CD4-positive, alpha-beta T cell (primary cell): ENCODE results near the gene LYPD1. TPM values are rescaled to one million over a fixed set of nuclear protein-coding genes. Genes with fewer than 3 reads are reported as not detected.

ENCODE experiments used
- ATAC-seq: fragments of 200-7000 bp; cut with Tn5 transposase; one replicate; pipeline ENCODE4 v1.10.0; 2022; ENCODE audit warnings: mild to moderate bottlenecking; ENCODE audit not compliant: poor library complexity
- CTCF ChIA-PET: fragments of 350-600 bp; sonication (Branson Sonifier 250); formaldehyde crosslinking; loops from one replicate; lab custom pipeline; 2021; ENCODE audit warnings: antibody characterized with exemption, inconsistent platforms; lab: Charles Lee
- POLR2A ChIA-PET: fragments of 350-600 bp; sonication (Branson Sonifier 250); formaldehyde crosslinking; loops from one replicate; lab custom pipeline; 2021; ENCODE audit warnings: antibody characterized with exemption, inconsistent platforms; lab: Charles Lee
- DNase-seq, 14 experiments: peaks; one replicate each; pipeline ENCODE4 v3.0.0-alpha.2; 2013 to 2020; ENCODE audit warnings: mixed read lengths in 2 of 14
- H3K27ac ChIP-seq, 2 donors: one replicate each; pipeline versions ENCODE4 v1.5.1 to v1.7.0; 2013; ENCODE audit warnings: low read length in 2 of 2, low read depth in 1 of 2, mild to moderate bottlenecking in 1 of 2
- H3K27me3 ChIP-seq, 2 experiments: 1 replicate in 1 of 2; 2 replicates in 1 of 2; pipeline versions ENCODE4 v1.6.1 to v1.7.0; 2013; ENCODE audit warnings: low read length in 2 of 2, control low read depth in 1 of 2, mild to moderate bottlenecking in 1 of 2, moderate library complexity in 1 of 2; ENCODE audit not compliant: insufficient read depth in 2 of 2, control insufficient read depth in 1 of 2
- H3K36me3 ChIP-seq: one replicate; pipeline ENCODE4 v1.6.1; 2013; ENCODE audit warnings: low read length, control low read depth; ENCODE audit not compliant: insufficient read depth
- H3K4me1 ChIP-seq: one replicate; pipeline ENCODE4 v1.6.1; 2013; ENCODE audit warnings: low read length, control low read depth; ENCODE audit not compliant: insufficient read depth
- H3K4me3 ChIP-seq: one replicate; pipeline ENCODE4 v1.5.1; 2013; ENCODE audit warnings: mild to moderate bottlenecking, low read length, moderate library complexity
- H3K9me3 ChIP-seq, 2 experiments: 1 replicate in 1 of 2; 2 replicates in 1 of 2; pipeline versions ENCODE4 v1.6.1 to v1.7.0; 2013; ENCODE audit warnings: low read length in 2 of 2, mild to moderate bottlenecking in 2 of 2, control low read depth in 1 of 2, moderate library complexity in 1 of 2; ENCODE audit not compliant: control insufficient read depth in 1 of 2, insufficient read depth in 1 of 2
- H3K27ac Mint-ChIP-seq: one replicate; pipeline ENCODE4 v1.8.0; 2020; ENCODE audit warnings: mixed read lengths
- H3K27me3 Mint-ChIP-seq: one replicate; pipeline ENCODE4 v1.8.0; 2021; ENCODE audit warnings: mixed read lengths
- H3K36me3 Mint-ChIP-seq: one replicate; pipeline ENCODE4 v1.8.0; 2021; ENCODE audit warnings: low read depth, mixed read lengths
- H3K4me1 Mint-ChIP-seq: one replicate; pipeline ENCODE4 v1.8.0; 2021; ENCODE audit warnings: low read depth, mixed read lengths
- H3K4me3 Mint-ChIP-seq: one replicate; pipeline ENCODE4 v1.8.0; 2020; ENCODE audit warnings: mild to moderate bottlenecking, mixed read lengths
- H3K9me3 Mint-ChIP-seq: one replicate; pipeline ENCODE4 v1.8.0; 2020; ENCODE audit warnings: mixed read lengths
- intact Hi-C, 2 experiments: fragments of 100-400 bp; cut with DNase I in 1 of 2; cut with micrococcal nuclease in 1 of 2; formaldehyde crosslinking; loops; one replicate each; pipeline versions ENCODE4 v1.15.1 to v1.9.0; 2023 to 2025; cut with DNase I, micrococcal nuclease
- total RNA-seq, 174 experiments: library from RNA in 2 of 174; stranded (reverse) in 2 of 174; gene quantifications; one replicate each; pipeline ENCODE4 v1.2.3 and lab custom pipeline; 2021 to 2026
- TF ChIP-seq, protein P1 (sequence below): fragments of 200-600 bp; IDR thresholded peaks from one replicate; pipeline ENCODE4 v1.8.0; 2022; ENCODE audit warnings: antibody characterized with exemption, mild to moderate bottlenecking

LYPD1 gene
- total RNA-seq, 2 experiments from 2014 or later: not detected

DNA sequence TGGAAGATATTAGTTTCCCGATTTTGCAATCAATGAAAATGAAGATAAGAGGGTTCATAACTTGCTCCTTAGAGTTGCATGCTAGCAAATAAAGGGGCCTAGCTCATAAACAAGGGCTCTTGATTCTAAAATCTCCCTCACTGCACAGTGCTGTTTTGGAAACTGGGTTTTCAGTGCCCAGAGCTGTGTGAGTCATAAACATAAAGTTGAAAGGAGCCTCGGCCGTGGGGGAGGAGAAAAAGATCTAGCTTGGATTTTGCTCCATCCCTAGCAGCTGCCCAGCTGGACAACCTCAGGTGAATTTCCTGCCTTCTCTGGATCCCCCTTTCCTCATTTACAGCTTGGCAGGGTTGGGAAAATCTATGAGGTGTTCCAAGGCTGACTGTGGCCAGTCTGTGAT, 42.5 kb downstream of the LYPD1 start:
- Histone ChIP-seq H3K4me1 (no peaks in the 10 kb centered on the region), H3K27ac (no peak overlapping the region), H3K27me3 (no peaks in the 10 kb centered on the region), H3K36me3 (no peaks in the 10 kb centered on the region), H3K9me3 (peaks cover 0 to 7% of the 10 kb centered on the region in 2 experiments), H3K4me3 (no peak overlapping the region)
- POLR2A ChIA-PET: no interaction called here
- Mint-ChIP-seq H3K27ac (no peak overlapping the region), H3K27me3 (no peaks in the 10 kb centered on the region), H3K4me3 (no peak overlapping the region), H3K9me3 (no peaks in the 10 kb centered on the region), H3K36me3 (no peaks in the 10 kb centered on the region), H3K4me1 (no peaks in the 10 kb centered on the region)
- DNase-seq (no peak), ATAC-seq (no peak)
- intact Hi-C loops: no loop called here
- CTCF ChIA-PET: no interaction called here
- TF ChIP-seq, protein P1, sequence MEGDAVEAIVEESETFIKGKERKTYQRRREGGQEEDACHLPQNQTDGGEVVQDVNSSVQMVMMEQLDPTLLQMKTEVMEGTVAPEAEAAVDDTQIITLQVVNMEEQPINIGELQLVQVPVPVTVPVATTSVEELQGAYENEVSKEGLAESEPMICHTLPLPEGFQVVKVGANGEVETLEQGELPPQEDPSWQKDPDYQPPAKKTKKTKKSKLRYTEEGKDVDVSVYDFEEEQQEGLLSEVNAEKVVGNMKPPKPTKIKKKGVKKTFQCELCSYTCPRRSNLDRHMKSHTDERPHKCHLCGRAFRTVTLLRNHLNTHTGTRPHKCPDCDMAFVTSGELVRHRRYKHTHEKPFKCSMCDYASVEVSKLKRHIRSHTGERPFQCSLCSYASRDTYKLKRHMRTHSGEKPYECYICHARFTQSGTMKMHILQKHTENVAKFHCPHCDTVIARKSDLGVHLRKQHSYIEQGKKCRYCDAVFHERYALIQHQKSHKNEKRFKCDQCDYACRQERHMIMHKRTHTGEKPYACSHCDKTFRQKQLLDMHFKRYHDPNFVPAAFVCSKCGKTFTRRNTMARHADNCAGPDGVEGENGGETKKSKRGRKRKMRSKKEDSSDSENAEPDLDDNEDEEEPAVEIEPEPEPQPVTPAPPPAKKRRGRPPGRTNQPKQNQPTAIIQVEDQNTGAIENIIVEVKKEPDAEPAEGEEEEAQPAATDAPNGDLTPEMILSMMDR: no peak

DNA sequence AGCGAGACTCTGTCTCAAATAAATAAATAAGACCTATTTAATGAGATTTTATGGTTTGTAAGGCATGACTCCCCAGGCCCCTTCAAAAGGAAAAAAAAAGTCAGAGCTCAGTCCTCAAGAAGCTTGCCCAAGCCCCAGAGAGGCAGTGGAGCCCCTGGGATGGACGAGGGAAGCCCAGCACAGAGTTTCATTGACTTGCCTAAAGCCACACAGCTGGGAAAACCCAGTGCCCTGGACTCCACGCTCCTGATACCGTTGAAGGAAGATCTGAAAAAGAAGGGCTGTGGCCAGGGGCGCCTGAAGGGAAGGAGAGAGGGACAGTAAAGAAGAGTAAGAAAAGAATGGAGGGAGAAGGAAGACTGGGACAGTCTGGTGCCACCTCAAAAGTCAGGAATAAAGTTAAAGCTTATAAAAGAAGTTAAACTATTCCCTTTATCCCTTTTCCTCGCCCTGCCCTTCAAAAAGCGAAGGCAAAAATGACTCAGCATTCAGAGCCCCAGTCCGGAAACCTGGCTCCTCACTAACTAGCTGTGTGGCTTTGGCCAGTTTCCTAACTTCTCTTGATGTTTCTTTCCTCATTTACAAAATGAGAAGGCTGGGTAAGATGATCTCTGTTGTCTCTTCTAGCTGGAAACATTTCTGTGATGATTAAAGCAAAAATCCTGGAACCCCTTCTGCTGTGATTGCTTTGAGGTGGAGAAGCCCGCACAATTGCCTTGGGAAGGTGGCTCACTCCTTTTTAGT, 46.7 kb downstream of the LYPD1 start:
- POLR2A ChIA-PET: no interaction called here
- no peak for ATAC-seq
- CTCF ChIA-PET: no interaction called here

DNA sequence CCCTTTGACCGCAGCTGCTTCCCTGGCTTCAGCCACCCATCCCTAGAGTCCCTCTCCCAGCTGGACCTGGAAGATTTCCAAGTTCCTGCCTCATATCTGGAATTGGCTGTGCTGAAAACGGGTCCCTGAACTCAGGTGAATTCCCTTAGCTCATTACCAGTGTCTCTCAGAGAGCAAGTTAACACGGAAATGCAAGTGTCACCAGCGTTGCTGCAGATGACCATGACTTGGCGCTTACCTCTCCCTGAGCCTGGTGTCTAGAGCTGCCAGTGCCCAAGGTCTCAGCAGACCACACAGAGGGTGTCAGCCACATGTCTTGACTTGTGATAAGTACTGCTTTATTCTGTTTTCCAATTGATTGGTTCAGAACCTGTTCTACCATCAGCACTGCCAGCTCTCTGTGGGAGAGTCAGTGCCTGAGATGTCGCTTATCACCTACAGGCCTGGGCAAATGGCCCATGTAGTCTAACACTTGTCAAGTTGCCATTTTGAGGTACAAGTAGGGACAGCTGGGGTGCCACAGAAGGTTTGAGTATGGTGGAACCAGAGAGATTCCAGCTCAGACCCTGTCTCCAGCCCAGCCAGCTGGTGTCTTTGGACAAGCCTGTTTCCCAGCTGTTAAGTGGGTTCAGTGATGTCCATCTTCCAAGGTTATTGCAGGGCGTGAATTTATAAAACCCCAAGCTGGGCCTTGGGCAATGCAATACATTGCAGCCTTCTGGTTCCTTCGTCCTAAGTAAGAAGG, 48.7 kb downstream of the LYPD1 start:
- Mint-ChIP-seq H3K27ac (no peak overlapping the region), H3K4me1 (no peaks in the 10 kb centered on the region), H3K4me3 (no peak overlapping the region), H3K27me3 (no peaks in the 10 kb centered on the region), H3K36me3 (no peaks in the 10 kb centered on the region), H3K9me3 (no peaks in the 10 kb centered on the region)
- peaks cover 0 to 2% of the 10 kb centered on the region in 2 experiments for H3K27me3 ChIP-seq
- DNase-seq (no peak), ATAC-seq (no peak)
- ChIA-PET POLR2A (no interaction called here), CTCF (no interaction called here)
- peaks cover 0 to 29% of the 10 kb centered on the region in 2 experiments for H3K9me3 ChIP-seq
- intact Hi-C loops: no loop called here
- no peaks in the 10 kb centered on the region for H3K4me1 ChIP-seq
- H3K4me3 ChIP-seq: no peak overlapping the region
- no peak overlapping the region for H3K27ac ChIP-seq
- no peaks in the 10 kb centered on the region for H3K36me3 ChIP-seq
- TF ChIP-seq, protein P1: no peak

More for the DNA sequence above, 46.7 kb downstream of the LYPD1 start:
- Histone ChIP-seq H3K36me3 (no peaks in the 10 kb centered on the region), H3K9me3 (peaks cover 0 to 29% of the 10 kb centered on the region in 2 experiments), H3K4me3 (no peak overlapping the region), H3K27me3 (peaks cover 0 to 2% of the 10 kb centered on the region in 2 experiments), H3K27ac (no peak overlapping the region), H3K4me1 (no peaks in the 10 kb centered on the region)
- intact Hi-C loops: no loop called here
- no peak overlapping the region for H3K4me3 Mint-ChIP-seq
- no peaks in the 10 kb centered on the region for H3K36me3 Mint-ChIP-seq
- no peaks in the 10 kb centered on the region for H3K27me3 Mint-ChIP-seq
- no peaks in the 10 kb centered on the region for H3K4me1 Mint-ChIP-seq
- TF ChIP-seq, protein P1: no peak
- no peak for DNase-seq
- no peaks in the 10 kb centered on the region for H3K9me3 Mint-ChIP-seq
- no peak overlapping the region for H3K27ac Mint-ChIP-seq
